ENCODE data around the gene NPL.

GRCh38 chr1:182867861-182868260 lies 78.3 kb downstream of the NPL start:
- no peak for TF ChIP-seq POLR2A (IDR thresholded peaks at IDR 0.05)
- TF ChIP-seq, protein P1, sequence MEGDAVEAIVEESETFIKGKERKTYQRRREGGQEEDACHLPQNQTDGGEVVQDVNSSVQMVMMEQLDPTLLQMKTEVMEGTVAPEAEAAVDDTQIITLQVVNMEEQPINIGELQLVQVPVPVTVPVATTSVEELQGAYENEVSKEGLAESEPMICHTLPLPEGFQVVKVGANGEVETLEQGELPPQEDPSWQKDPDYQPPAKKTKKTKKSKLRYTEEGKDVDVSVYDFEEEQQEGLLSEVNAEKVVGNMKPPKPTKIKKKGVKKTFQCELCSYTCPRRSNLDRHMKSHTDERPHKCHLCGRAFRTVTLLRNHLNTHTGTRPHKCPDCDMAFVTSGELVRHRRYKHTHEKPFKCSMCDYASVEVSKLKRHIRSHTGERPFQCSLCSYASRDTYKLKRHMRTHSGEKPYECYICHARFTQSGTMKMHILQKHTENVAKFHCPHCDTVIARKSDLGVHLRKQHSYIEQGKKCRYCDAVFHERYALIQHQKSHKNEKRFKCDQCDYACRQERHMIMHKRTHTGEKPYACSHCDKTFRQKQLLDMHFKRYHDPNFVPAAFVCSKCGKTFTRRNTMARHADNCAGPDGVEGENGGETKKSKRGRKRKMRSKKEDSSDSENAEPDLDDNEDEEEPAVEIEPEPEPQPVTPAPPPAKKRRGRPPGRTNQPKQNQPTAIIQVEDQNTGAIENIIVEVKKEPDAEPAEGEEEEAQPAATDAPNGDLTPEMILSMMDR (IDR thresholded peaks at IDR 0.05): no peak

Data from esophagus squamous epithelium (tissue), 4 donors.